Colonic mucosa (tissue), 4 donors: ENCODE measurements around the gene SYT8. TPM values are rescaled to one million over a fixed set of nuclear protein-coding genes. Genes with fewer than 3 reads are reported as not detected.

Experiments used
- DNase-seq: peaks from one replicate; pipeline ENCODE4 v3.0.0-alpha.2; 2020
- H3K27ac ChIP-seq: fragments of 200-600 bp; one replicate; pipeline ENCODE4 v1.8.0; 2021
- H3K27me3 ChIP-seq: fragments of 200-600 bp; one replicate; pipeline ENCODE4 v1.8.0; 2021
- H3K36me3 ChIP-seq: fragments of 200-600 bp; one replicate; pipeline ENCODE4 v1.8.0; 2021
- H3K4me1 ChIP-seq: fragments of 200-600 bp; one replicate; pipeline ENCODE4 v1.8.0; 2021; ENCODE audit warnings: mild to moderate bottlenecking
- H3K4me3 ChIP-seq: fragments of 200-600 bp; one replicate; pipeline ENCODE4 v1.8.0; 2021
- H3K9ac ChIP-seq, 2 donors: one replicate each; pipeline ENCODE4 v1.7.0; 2013; ENCODE audit warnings: control low read depth in 2 of 2, low read depth in 2 of 2, low read length in 2 of 2
- H3K9me3 ChIP-seq: fragments of 200-600 bp; one replicate; pipeline ENCODE4 v1.8.0; 2021
- intact Hi-C: fragments of 100-400 bp; cut with DNase I; formaldehyde crosslinking; loops from one replicate; pipeline ENCODE4 v1.14.1; 2022
- total RNA-seq, 2 donors: library from RNA; stranded (reverse); fragmentation: NEBNext Ultra II Directional in 1 of 2; extraction: Animal tissue kit (Norgen Biotek cat#: 25700) in 1 of 2; gene quantifications; one replicate each; pipeline ENCODE4 v1.2.1, GENCODE V29; 2021
- TF ChIP-seq, protein P1 (sequence below): fragments of 200-600 bp; IDR thresholded peaks from one replicate; pipeline ENCODE4 v1.8.0; 2022; ENCODE audit warnings: antibody characterized with exemption, mild to moderate bottlenecking
- donor health status: healthy.
- donor health status: DM: no; HTN: no; CAD: no.
- donor health status: DM: no; HTN: no; CAD: no.

The SYT8 gene
- total RNA-seq, 2 donors from 2014 or later, result 1.7 to 3.5 TPM

- peak overlapping the region in 1 of 2 donors; percentile 40 for H3K9ac ChIP-seq
- no peak for DNase-seq
- intact Hi-C loops, result loop anchor here (1.0 to 5.0 kb wide), 2 partner anchors 137 to 179 kb away; no protein-coding TSS in a partner anchor
Measured at GRCh38 chr11:1831338-1832210, 3.2 kb upstream of the SYT8 start.

GRCh38 chr11:1832211-1832919 is 2.4 kb upstream of the SYT8 start:
- H3K27ac ChIP-seq, result no peak overlapping the region
- TF ChIP-seq, protein P1, sequence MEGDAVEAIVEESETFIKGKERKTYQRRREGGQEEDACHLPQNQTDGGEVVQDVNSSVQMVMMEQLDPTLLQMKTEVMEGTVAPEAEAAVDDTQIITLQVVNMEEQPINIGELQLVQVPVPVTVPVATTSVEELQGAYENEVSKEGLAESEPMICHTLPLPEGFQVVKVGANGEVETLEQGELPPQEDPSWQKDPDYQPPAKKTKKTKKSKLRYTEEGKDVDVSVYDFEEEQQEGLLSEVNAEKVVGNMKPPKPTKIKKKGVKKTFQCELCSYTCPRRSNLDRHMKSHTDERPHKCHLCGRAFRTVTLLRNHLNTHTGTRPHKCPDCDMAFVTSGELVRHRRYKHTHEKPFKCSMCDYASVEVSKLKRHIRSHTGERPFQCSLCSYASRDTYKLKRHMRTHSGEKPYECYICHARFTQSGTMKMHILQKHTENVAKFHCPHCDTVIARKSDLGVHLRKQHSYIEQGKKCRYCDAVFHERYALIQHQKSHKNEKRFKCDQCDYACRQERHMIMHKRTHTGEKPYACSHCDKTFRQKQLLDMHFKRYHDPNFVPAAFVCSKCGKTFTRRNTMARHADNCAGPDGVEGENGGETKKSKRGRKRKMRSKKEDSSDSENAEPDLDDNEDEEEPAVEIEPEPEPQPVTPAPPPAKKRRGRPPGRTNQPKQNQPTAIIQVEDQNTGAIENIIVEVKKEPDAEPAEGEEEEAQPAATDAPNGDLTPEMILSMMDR, result peak; percentile 98
- intact Hi-C loops, result loop anchor here (1.0 to 5.0 kb wide), 2 partner anchors 138 to 180 kb away; no protein-coding TSS in a partner anchor
- H3K4me3 ChIP-seq, result peak overlapping the region; percentile 10
- H3K9me3 ChIP-seq, result no peaks in the 10 kb centered on the region
- H3K4me1 ChIP-seq, result peaks cover 28% of the 10 kb centered on the region
- peak overlapping the region in 1 of 2 donors; percentile 40 for H3K9ac ChIP-seq
- H3K27me3 ChIP-seq, result no peaks in the 10 kb centered on the region
- H3K36me3 ChIP-seq, result no peaks in the 10 kb centered on the region
- peak; percentile 68 for DNase-seq

More at GRCh38 chr11:1831338-1832210, 3.2 kb upstream of the SYT8 start:
- H3K4me1 ChIP-seq, result peaks cover 33% of the 10 kb centered on the region
- H3K4me3 ChIP-seq, result no peak overlapping the region
- peak overlapping the region; percentile 50 for H3K27ac ChIP-seq
- no peaks in the 10 kb centered on the region for H3K36me3 ChIP-seq
- H3K9me3 ChIP-seq, result no peaks in the 10 kb centered on the region
- H3K27me3 ChIP-seq, result no peaks in the 10 kb centered on the region
- TF ChIP-seq, protein P1, result no peak

- intact Hi-C loops, result loop anchor here (1.0 to 5.0 kb wide), 2 partner anchors 139 to 181 kb away; no protein-coding TSS in a partner anchor
- Histone ChIP-seq H3K9ac (peak overlapping the region in 1 of 2 donors; percentile 12), H3K4me1 (peaks cover 28% of the 10 kb centered on the region), H3K4me3 (peak overlapping the region; percentile 10), H3K36me3 (no peaks in the 10 kb centered on the region), H3K9me3 (no peaks in the 10 kb centered on the region), H3K27ac (no peak overlapping the region), H3K27me3 (no peaks in the 10 kb centered on the region)
- TF ChIP-seq, protein P1, result no peak
- no peak for DNase-seq
Measured at GRCh38 chr11:1832920-1833295, 1.9 kb upstream of the SYT8 start.

DNA sequence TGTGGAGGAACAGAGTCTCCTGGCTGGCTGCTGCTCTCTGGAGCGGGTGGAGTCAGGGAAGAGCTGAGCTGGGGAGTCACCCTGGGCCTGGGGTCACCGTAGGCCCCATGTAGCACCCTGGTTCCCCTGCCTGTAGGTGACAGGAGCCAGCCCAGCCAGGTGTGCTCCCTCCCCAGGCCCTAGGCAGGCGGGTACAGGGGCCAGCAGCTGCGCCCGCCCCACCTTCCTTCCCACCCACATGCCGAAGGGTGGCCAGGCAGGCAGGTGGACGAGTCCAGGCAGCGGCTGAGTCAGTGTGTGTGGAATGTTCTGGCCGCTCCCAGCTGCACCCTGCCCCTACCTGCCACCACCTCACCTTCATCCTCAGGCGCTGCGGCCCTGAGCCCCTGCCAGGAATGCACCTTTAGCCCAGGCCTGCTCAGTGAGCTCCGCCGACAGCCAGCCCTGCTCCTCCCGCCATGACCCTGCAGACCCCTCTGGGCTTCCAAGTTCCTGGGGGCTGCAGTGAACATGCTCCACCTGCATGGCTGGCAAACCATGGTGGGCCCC is 654 bp upstream of the SYT8 start:
- Histone ChIP-seq H3K4me1 (peaks cover 28% of the 10 kb centered on the region), H3K27ac (peak overlapping the region; percentile 67), H3K27me3 (no peaks in the 10 kb centered on the region), H3K36me3 (no peaks in the 10 kb centered on the region), H3K9me3 (no peaks in the 10 kb centered on the region), H3K4me3 (no peak overlapping the region), H3K9ac (peak overlapping the region; percentile 4 to 78)
- intact Hi-C loops, result loop anchor here (5.0 kb wide), 1 partner anchor 182 kb away; no protein-coding TSS in a partner anchor
- peak; percentile 90 for DNase-seq
- TF ChIP-seq, protein P1, result no peak

DNA sequence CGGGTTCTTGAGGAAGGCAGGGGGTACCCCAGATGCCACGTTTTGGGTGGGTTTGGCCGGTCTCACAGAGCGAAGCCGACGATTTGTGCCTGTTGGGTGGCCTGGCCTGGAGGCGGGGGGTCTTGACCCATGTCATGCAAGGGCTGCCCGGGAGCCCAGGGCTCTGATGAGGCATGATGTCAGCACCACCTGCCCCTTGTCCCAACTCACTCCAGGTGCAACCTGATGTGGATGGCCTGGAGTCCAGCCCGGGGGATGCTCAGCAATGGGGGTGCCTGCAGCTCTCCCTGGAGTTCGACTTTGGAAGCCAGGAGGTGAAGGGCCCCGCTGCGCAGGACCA is 851 bp downstream of the SYT8 start:
- no peak overlapping the region for H3K27ac ChIP-seq
- no peaks in the 10 kb centered on the region for H3K9me3 ChIP-seq
- no peak overlapping the region for H3K4me3 ChIP-seq
- H3K4me1 ChIP-seq, result peaks cover 28% of the 10 kb centered on the region
- intact Hi-C loops, result loop anchor here (5.0 kb wide), 1 partner anchor 317 kb away; no protein-coding TSS in a partner anchor
- no peak overlapping the region for H3K9ac ChIP-seq
- DNase-seq, result no peak
- no peaks in the 10 kb centered on the region for H3K36me3 ChIP-seq
- H3K27me3 ChIP-seq, result no peaks in the 10 kb centered on the region
- TF ChIP-seq, protein P1, result no peak
